ENCODE results near the gene SLC38A8. TPM values are rescaled to one million over a fixed set of nuclear protein-coding genes. Genes with fewer than 3 reads are reported as not detected.

SLC38A8 gene
- total RNA-seq, 2 donors from 2014 or later, result not detected

GRCh38 chr16:84018710-84019109 lies 23.9 kb downstream of the SLC38A8 start:
- DNase-seq (no peak), ATAC-seq (no peak)
- intact Hi-C loops (cut with DNase I, micrococcal nuclease), result no loop called here

DNA sequence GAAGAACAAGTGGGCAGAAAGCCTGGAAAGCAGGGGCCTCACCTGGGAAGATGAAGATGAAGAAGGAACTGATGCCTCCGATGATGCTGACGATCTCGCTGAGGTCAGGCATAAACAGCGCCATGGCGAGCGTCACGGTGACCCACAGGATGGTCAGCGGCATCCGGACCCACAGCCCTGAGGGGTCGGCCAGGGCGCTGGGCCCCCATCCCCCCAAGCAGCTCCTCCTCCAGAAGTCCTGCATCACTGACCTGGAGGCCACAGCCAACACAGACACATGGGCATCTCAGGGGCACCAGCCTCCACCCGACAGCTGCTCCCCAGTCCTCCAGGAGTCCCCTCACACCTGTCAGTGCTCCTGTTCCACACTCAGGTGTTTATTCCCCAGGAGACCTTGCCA lies 26.1 kb downstream of the SLC38A8 start:
- DNase-seq (no peak), ATAC-seq (no peak)
- intact Hi-C loops (cut with DNase I, micrococcal nuclease), result no loop called here

DNA sequence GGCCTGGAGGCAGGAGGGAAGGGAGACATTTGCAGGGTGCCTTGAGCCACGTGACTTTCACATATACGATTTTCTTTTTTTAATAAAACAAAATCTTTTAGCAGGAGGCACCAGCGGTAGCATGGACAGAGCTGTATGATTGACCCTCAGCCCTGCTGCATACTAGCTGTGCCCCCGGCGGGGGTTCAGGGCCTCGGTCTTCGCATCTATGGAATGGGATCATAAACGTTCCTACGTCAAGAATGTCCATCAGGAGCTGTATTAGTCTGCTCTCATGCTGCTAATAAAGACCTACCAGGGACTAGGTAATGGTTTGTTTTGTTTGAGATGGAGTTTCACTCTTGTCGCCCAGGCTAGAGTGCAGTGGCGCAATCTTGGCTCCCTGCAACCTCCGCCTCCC lies 27.2 kb downstream of the SLC38A8 start:
- ATAC-seq (no peak), DNase-seq (no peak)
- intact Hi-C loops (cut with DNase I, micrococcal nuclease), result no loop called here

DNA sequence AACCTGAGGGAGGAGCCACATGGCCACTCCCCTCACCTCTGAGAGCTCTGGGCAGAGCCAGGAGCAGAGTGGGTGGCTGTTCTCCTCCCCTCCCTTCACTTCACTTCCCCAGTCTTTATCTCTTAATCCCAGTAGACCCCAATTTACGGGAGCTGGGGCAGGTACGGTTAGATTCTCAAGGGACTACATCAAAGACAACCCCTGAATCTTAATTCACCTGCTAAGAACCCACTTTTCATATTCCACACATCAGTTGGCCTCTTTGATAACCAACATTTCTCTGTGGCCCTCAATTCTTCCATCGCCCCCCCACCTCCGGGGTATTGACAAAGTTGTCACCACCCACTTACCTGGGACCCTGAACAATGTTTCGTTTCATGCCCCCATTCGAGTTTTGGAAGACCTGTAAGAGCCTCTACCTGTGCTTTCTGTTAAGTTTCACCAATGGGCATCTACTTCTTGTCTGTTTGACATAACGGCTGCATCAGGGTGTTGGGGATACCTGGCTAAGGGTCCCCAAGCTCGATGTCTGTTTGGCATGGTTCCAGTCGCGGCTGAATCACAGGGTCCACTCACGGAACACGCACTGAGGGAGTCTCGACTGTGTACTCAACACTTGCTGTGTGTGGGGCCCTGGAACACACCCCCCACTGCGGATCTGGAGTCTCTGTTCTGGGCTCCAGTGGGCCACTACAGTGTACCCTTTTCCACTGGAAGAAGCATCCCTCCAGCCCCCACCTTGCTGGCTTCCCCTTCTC lies 27.8 kb downstream of the SLC38A8 start:
- DNase-seq, result peak in 1 of 2 donors; percentile 23
- ATAC-seq, result no peak
- intact Hi-C loops (cut with DNase I, micrococcal nuclease), result no loop called here

- DNase-seq, result peak; percentile 89 to 95
- intact Hi-C loops (cut with DNase I, micrococcal nuclease), result no loop called here
- peak; percentile 88 for ATAC-seq
Measured at GRCh38 chr16:84013787-84014569, 28.6 kb downstream of the SLC38A8 start.

GRCh38 chr16:84009282-84009681 lies 33.3 kb downstream of the SLC38A8 start:
- DNase-seq (no peak), ATAC-seq (no peak)
- intact Hi-C loops (cut with DNase I, micrococcal nuclease), result no loop called here

DNA sequence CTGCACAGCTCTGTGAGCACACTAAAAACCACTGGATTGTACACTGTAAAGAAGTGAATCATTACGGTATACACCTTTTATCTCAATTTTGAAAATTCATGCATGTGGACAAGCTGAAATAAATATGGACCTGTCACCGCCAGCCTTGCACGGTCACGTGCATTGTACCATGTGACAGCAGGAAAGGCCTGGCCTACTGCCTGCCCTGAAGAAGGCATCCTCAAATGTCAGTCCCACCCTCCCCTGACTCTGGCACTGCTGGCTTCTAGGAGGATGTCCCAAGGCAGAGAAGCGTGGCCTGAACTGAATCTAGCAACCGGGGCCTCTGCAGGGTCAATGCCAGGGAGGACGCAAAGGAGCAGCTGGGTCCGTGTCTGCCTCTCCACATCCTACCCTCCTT lies 34.6 kb downstream of the SLC38A8 start:
- ATAC-seq, result no peak

GRCh38 chr16:84007520-84007919 lies 35.1 kb downstream of the SLC38A8 start:
- intact Hi-C loops (cut with DNase I, micrococcal nuclease), result no loop called here
- DNase-seq, result no peak
- no peak for ATAC-seq

More for the DNA sequence above, 34.6 kb downstream of the SLC38A8 start:
- intact Hi-C loops (cut with DNase I, micrococcal nuclease), result no loop called here
- no peak for DNase-seq

DNA sequence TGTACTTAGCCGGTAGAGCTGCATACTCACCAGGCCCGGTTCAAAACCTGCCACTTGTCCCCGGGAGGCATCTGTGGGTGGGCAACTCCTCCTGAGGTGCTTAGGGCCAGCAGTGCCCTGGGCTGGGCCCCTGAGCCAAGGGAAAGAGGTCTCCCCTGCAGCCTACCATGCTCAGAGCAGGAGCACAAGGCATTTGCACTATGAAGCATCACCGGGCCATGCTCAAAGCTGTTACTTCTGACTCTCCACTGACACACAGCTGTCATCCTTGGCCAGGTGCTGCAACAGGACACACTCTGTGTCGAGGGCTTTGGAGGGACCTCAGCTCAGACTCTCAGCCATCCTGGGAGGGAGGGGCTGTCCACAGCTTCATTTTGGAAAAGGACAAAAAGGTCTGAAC lies 37.2 kb downstream of the SLC38A8 start:
- no peak for ATAC-seq
- intact Hi-C loops (cut with DNase I, micrococcal nuclease), result no loop called here
- no peak for DNase-seq

DNA sequence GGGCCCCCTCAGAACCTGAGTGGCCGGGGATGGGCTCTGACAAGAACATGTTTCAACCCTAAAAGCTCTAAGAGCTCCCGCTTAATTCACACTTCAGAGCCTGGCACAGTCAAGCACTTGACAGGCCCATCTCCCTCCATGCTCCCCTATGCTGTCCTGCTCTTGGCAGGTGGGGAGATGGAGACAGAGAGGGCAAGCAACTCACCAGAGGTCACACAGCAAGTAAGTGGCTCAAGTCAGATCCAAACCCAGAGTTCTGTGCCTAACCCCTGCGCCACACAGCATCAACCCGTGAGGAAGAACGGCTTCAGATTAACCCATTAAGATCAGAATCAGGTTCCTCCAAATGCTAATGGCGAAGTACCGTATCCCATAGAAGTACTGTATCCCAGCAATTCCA lies 38.2 kb downstream of the SLC38A8 start:
- no peak for DNase-seq
- no peak for ATAC-seq
- intact Hi-C loops (cut with DNase I, micrococcal nuclease), result no loop called here

- intact Hi-C loops (cut with DNase I, micrococcal nuclease), result no loop called here
- DNase-seq (no peak), ATAC-seq (no peak)
Measured at GRCh38 chr16:84003038-84003437, 39.6 kb downstream of the SLC38A8 start.

GRCh38 chr16:84001726-84002125 lies 40.9 kb downstream of the SLC38A8 start:
- no peak for ATAC-seq
- no peak for DNase-seq
- intact Hi-C loops (cut with DNase I, micrococcal nuclease), result no loop called here

- ATAC-seq (no peak), DNase-seq (no peak)
- intact Hi-C loops (cut with DNase I, micrococcal nuclease), result no loop called here
Measured at GRCh38 chr16:84000989-84001642, 41.5 kb downstream of the SLC38A8 start.

DNA sequence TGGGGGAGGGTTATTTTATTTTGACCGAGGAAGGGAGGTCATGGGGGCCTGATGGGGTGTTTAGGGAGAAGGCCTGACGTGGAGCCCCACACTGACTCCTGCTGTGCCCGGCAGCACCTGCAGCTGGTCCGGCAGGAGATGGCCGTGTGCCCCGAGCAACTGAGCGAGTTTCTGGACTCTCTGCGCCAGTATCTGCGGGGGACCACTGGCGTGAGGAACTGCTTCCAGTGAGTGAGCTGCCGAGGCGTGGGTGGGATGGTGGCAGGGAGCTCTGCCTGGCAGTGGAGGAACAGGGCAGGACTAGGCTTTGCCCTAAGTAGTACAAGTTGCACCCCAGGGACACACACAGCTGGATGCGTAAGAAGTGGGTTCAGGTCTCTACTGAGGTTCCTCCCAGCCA lies 44.5 kb downstream of the SLC38A8 start:
- DNase-seq (no peak), ATAC-seq (no peak)
- intact Hi-C loops (cut with DNase I, micrococcal nuclease), result no loop called here

DNA sequence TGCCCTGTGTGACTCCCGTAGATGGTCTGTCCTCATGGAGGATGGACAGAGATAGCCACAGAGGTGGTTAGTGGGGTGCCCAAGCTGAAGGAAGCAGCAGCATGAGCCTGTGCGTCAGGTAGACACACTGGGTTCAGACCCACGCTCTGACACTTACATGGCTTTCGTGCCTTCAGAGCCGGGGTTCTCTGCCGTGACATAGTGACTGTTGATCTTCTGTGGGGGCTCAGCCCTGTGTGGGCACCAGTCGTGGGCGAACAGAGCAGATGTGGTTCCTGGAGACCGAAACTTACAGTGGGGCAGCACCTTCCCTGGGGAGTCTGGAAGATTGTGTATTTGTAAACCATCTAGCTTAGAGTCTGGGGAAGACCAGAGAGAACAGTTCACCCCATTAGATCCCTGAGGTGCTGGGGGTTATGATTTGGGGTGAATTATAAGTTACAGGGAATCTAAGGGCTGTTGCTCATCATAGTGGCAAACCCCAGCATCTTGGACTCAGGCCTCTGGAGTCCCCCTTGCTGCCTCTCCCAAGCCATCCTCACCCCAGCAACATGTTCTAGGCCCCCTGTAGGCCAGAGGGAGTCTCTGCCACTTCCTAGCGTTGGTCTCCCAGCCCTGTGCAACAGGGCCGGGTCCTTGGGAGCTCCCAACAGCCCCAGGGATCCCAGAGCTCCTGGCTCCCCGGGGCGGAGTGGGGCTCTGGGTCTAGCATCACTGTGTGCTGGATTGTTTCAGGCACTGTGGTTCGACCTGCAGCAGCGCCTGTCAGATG lies 45.9 kb downstream of the SLC38A8 start:
- intact Hi-C loops (cut with DNase I, micrococcal nuclease), result no loop called here
- ATAC-seq, result no peak
- DNase-seq, result no peak

DNA sequence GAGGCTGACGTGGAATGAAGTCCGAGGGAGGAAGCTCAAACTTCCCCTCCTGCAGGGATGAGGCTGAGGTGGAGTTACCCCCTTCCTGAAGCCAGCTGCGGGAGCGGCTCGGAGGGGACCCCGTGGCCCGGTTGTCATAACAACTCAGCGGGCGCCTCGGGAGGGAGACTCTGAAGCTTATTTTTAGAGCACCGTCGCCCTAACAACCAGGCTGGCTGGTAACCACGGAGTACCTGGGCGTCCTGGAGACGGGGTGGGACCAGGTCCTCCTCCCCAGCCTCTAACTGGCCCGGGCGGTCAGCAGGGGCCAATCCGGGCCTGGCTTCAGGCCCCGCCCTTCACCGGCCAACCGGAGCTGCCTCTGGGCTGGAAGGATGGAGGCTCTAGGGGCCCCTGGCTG lies 46.8 kb downstream of the SLC38A8 start:
- DNase-seq (peak in 1 of 2 donors; percentile 36), ATAC-seq (peak; percentile 90)
- intact Hi-C loops (cut with DNase I, micrococcal nuclease), result no loop called here

GRCh38 chr16:83994703-83995102 lies 47.9 kb downstream of the SLC38A8 start:
- ATAC-seq (no peak), DNase-seq (no peak)
- intact Hi-C loops (cut with DNase I, micrococcal nuclease), result no loop called here

GRCh38 chr16:83994087-83994486 lies 48.5 kb downstream of the SLC38A8 start:
- ATAC-seq (no peak), DNase-seq (no peak)
- intact Hi-C loops (cut with DNase I, micrococcal nuclease), result no loop called here

- intact Hi-C loops (cut with DNase I, micrococcal nuclease), result no loop called here
- ATAC-seq, result no peak
- no peak for DNase-seq
Measured at GRCh38 chr16:83992624-83993023, 50.0 kb downstream of the SLC38A8 start.
